ENCODE results near the gene MINDY3.

The MINDY3 gene

GRCh38 chr10:15744217-15744865 lies 116.0 kb downstream of the MINDY3 start:
- peaks cover 14% of the 10 kb centered on the region for H3K27me3 ChIP-seq (replicated peaks; ENCODE audit: control insufficient read depth, insufficient read depth, low read length)
- peak; percentile 71 for DNase-seq (ENCODE audit: low read depth)
- no peaks in the 10 kb centered on the region for H3K36me3 ChIP-seq (ENCODE audit: control insufficient read depth, insufficient read depth, low read length, severe bottlenecking)
- H3K9me3 ChIP-seq (ENCODE audit: control insufficient read depth, low read length), result no peaks in the 10 kb centered on the region
- H3K4me3 ChIP-seq (ENCODE audit: low read length), result no peak overlapping the region
- H3K4me1 ChIP-seq (ENCODE audit: control insufficient read depth, insufficient read depth, low read length), result no peaks in the 10 kb centered on the region
- no peak overlapping the region for H3K9ac ChIP-seq (ENCODE audit: low read length)

GRCh38 chr10:15743443-15743842 lies 116.9 kb downstream of the MINDY3 start:
- Histone ChIP-seq H3K36me3 (ENCODE audit: control insufficient read depth, insufficient read depth, low read length, severe bottlenecking) (no peaks in the 10 kb centered on the region), H3K4me1 (ENCODE audit: control insufficient read depth, insufficient read depth, low read length) (peaks cover 3% of the 10 kb centered on the region), H3K9ac (ENCODE audit: low read length) (no peak overlapping the region), H3K9me3 (ENCODE audit: control insufficient read depth, low read length) (no peaks in the 10 kb centered on the region), H3K4me3 (ENCODE audit: low read length) (no peak overlapping the region), H3K27me3 (replicated peaks; ENCODE audit: control insufficient read depth, insufficient read depth, low read length) (peaks cover 14% of the 10 kb centered on the region)
- no peak for DNase-seq (ENCODE audit: low read depth)

- Histone ChIP-seq H3K4me1 (ENCODE audit: control insufficient read depth, insufficient read depth, low read length) (peaks cover 8% of the 10 kb centered on the region), H3K27me3 (replicated peaks; ENCODE audit: control insufficient read depth, insufficient read depth, low read length) (peaks cover 10% of the 10 kb centered on the region), H3K4me3 (ENCODE audit: low read length) (no peak overlapping the region), H3K9me3 (ENCODE audit: control insufficient read depth, low read length) (no peaks in the 10 kb centered on the region), H3K36me3 (ENCODE audit: control insufficient read depth, insufficient read depth, low read length, severe bottlenecking) (no peaks in the 10 kb centered on the region), H3K9ac (ENCODE audit: low read length) (no peak overlapping the region)
- DNase-seq (ENCODE audit: low read depth), result peak; percentile 10
These were observed 117.5 kb downstream of the MINDY3 start for GRCh38 chr10:15742836-15743235.

GRCh38 chr10:15742102-15742501 lies 118.2 kb downstream of the MINDY3 start:
- Histone ChIP-seq H3K9ac (ENCODE audit: low read length) (no peak overlapping the region), H3K36me3 (ENCODE audit: control insufficient read depth, insufficient read depth, low read length, severe bottlenecking) (no peaks in the 10 kb centered on the region), H3K9me3 (ENCODE audit: control insufficient read depth, low read length) (no peaks in the 10 kb centered on the region), H3K4me3 (ENCODE audit: low read length) (no peak overlapping the region), H3K27me3 (replicated peaks; ENCODE audit: control insufficient read depth, insufficient read depth, low read length) (peaks cover 6% of the 10 kb centered on the region), H3K4me1 (ENCODE audit: control insufficient read depth, insufficient read depth, low read length) (peaks cover 11% of the 10 kb centered on the region)
- DNase-seq (ENCODE audit: low read depth), result no peak

- Histone ChIP-seq H3K9ac (ENCODE audit: low read length) (no peak overlapping the region), H3K4me1 (ENCODE audit: control insufficient read depth, insufficient read depth, low read length) (peaks cover 11% of the 10 kb centered on the region), H3K9me3 (ENCODE audit: control insufficient read depth, low read length) (no peaks in the 10 kb centered on the region), H3K4me3 (ENCODE audit: low read length) (no peak overlapping the region), H3K27me3 (replicated peaks; ENCODE audit: control insufficient read depth, insufficient read depth, low read length) (peaks cover 6% of the 10 kb centered on the region), H3K36me3 (ENCODE audit: control insufficient read depth, insufficient read depth, low read length, severe bottlenecking) (no peaks in the 10 kb centered on the region)
- DNase-seq (ENCODE audit: low read depth), result no peak
These were observed 118.7 kb downstream of the MINDY3 start for GRCh38 chr10:15741581-15741980.

GRCh38 chr10:15740261-15740660 lies 120.0 kb downstream of the MINDY3 start:
- DNase-seq (ENCODE audit: low read depth), result no peak
- peaks cover 11% of the 10 kb centered on the region for H3K4me1 ChIP-seq (ENCODE audit: control insufficient read depth, insufficient read depth, low read length)
- H3K27me3 ChIP-seq (replicated peaks; ENCODE audit: control insufficient read depth, insufficient read depth, low read length), result peaks cover 6% of the 10 kb centered on the region
- H3K9me3 ChIP-seq (ENCODE audit: control insufficient read depth, low read length), result no peaks in the 10 kb centered on the region
- H3K36me3 ChIP-seq (ENCODE audit: control insufficient read depth, insufficient read depth, low read length, severe bottlenecking), result no peaks in the 10 kb centered on the region
- no peak overlapping the region for H3K9ac ChIP-seq (ENCODE audit: low read length)
- no peak overlapping the region for H3K4me3 ChIP-seq (ENCODE audit: low read length)

- Histone ChIP-seq H3K9ac (ENCODE audit: low read length) (no peak overlapping the region), H3K36me3 (ENCODE audit: control insufficient read depth, insufficient read depth, low read length, severe bottlenecking) (no peaks in the 10 kb centered on the region), H3K27me3 (replicated peaks; ENCODE audit: control insufficient read depth, insufficient read depth, low read length) (peaks cover 6% of the 10 kb centered on the region), H3K4me3 (ENCODE audit: low read length) (no peak overlapping the region), H3K9me3 (ENCODE audit: control insufficient read depth, low read length) (no peaks in the 10 kb centered on the region), H3K4me1 (ENCODE audit: control insufficient read depth, insufficient read depth, low read length) (peaks cover 11% of the 10 kb centered on the region)
- no peak for DNase-seq (ENCODE audit: low read depth)
These were observed 120.9 kb downstream of the MINDY3 start for GRCh38 chr10:15739254-15739970.

GRCh38 chr10:15738270-15738925 lies 121.9 kb downstream of the MINDY3 start:
- peak overlapping the region; percentile 61 for H3K9ac ChIP-seq (ENCODE audit: low read length)
- H3K4me1 ChIP-seq (ENCODE audit: control insufficient read depth, insufficient read depth, low read length), result peaks cover 11% of the 10 kb centered on the region
- H3K27me3 ChIP-seq (replicated peaks; ENCODE audit: control insufficient read depth, insufficient read depth, low read length), result peaks cover 6% of the 10 kb centered on the region
- H3K4me3 ChIP-seq (ENCODE audit: low read length), result peak overlapping the region; percentile 25
- no peaks in the 10 kb centered on the region for H3K9me3 ChIP-seq (ENCODE audit: control insufficient read depth, low read length)
- H3K36me3 ChIP-seq (ENCODE audit: control insufficient read depth, insufficient read depth, low read length, severe bottlenecking), result no peaks in the 10 kb centered on the region
- DNase-seq (ENCODE audit: low read depth), result peak; percentile 59

- Histone ChIP-seq H3K9ac (ENCODE audit: low read length) (no peak overlapping the region), H3K4me1 (ENCODE audit: control insufficient read depth, insufficient read depth, low read length) (peaks cover 11% of the 10 kb centered on the region), H3K9me3 (ENCODE audit: control insufficient read depth, low read length) (no peaks in the 10 kb centered on the region), H3K27me3 (replicated peaks; ENCODE audit: control insufficient read depth, insufficient read depth, low read length) (peaks cover 6% of the 10 kb centered on the region), H3K4me3 (ENCODE audit: low read length) (no peak overlapping the region), H3K36me3 (ENCODE audit: control insufficient read depth, insufficient read depth, low read length, severe bottlenecking) (no peaks in the 10 kb centered on the region)
- DNase-seq (ENCODE audit: low read depth), result no peak
These were observed 122.7 kb downstream of the MINDY3 start for GRCh38 chr10:15737656-15738055.

- Histone ChIP-seq H3K4me1 (ENCODE audit: control insufficient read depth, insufficient read depth, low read length) (peaks cover 11% of the 10 kb centered on the region), H3K36me3 (ENCODE audit: control insufficient read depth, insufficient read depth, low read length, severe bottlenecking) (no peaks in the 10 kb centered on the region), H3K9ac (ENCODE audit: low read length) (no peak overlapping the region), H3K9me3 (ENCODE audit: control insufficient read depth, low read length) (peaks cover 4% of the 10 kb centered on the region), H3K27me3 (replicated peaks; ENCODE audit: control insufficient read depth, insufficient read depth, low read length) (no peaks in the 10 kb centered on the region), H3K4me3 (ENCODE audit: low read length) (no peak overlapping the region)
- peak; percentile 11 for DNase-seq (ENCODE audit: low read depth)
These were observed 124.5 kb downstream of the MINDY3 start for GRCh38 chr10:15735763-15736162.

GRCh38 chr10:15730341-15730740 lies 130.0 kb downstream of the MINDY3 start:
- Histone ChIP-seq H3K9ac (ENCODE audit: low read length) (no peak overlapping the region), H3K27me3 (replicated peaks; ENCODE audit: control insufficient read depth, insufficient read depth, low read length) (no peaks in the 10 kb centered on the region), H3K4me1 (ENCODE audit: control insufficient read depth, insufficient read depth, low read length) (peaks cover 3% of the 10 kb centered on the region), H3K4me3 (ENCODE audit: low read length) (no peak overlapping the region), H3K36me3 (ENCODE audit: control insufficient read depth, insufficient read depth, low read length, severe bottlenecking) (no peaks in the 10 kb centered on the region), H3K9me3 (ENCODE audit: control insufficient read depth, low read length) (peaks cover 13% of the 10 kb centered on the region)
- DNase-seq (ENCODE audit: low read depth), result no peak

All from adipocyte (in vitro differentiated cells).